Tibial nerve (tissue), 4 donors: ENCODE results near the gene ZNF423. TPM values are rescaled to one million over a fixed set of nuclear protein-coding genes. Genes with fewer than 3 reads are reported as not detected.

Experiments
- DNase-seq, 2 donors: peaks; one replicate each; pipeline ENCODE4 v3.0.0-alpha.2; 2019; ENCODE audit warnings: low spot score in 2 of 2
- H3K27ac ChIP-seq, 4 donors: fragments of 200-600 bp; sonication (generic) in 3 of 4; one replicate each; pipeline ENCODE4 v1.5.1; 2017 to 2019; ENCODE audit warnings: mild to moderate bottlenecking in 1 of 4
- H3K27me3 ChIP-seq, 2 donors: fragments of 200-600 bp; sonication (generic) in 1 of 2; one replicate each; pipeline versions ENCODE4 v1.5.1 to v1.6.0; 2017 to 2019
- H3K36me3 ChIP-seq, 3 donors: fragments of 200-600 bp; sonication (generic); one replicate each; pipeline ENCODE4 v1.5.1; 2018 to 2019
- H3K4me1 ChIP-seq, 4 donors: fragments of 200-600 bp; sonication (generic) in 3 of 4; one replicate each; pipeline ENCODE4 v1.5.1; 2017 to 2019
- H3K4me3 ChIP-seq, 4 donors: fragments of 200-600 bp; sonication (generic) in 3 of 4; one replicate each; pipeline ENCODE4 v1.5.1; 2017 to 2019; ENCODE audit warnings: mild to moderate bottlenecking in 1 of 4, moderate library complexity in 1 of 4
- H3K9me3 ChIP-seq, 4 donors: fragments of 200-600 bp; sonication (generic) in 3 of 4; one replicate each; pipeline ENCODE4 v1.5.1; 2017 to 2019
- EP300 ChIP-seq, 2 donors: sonication (generic); formaldehyde crosslinking; IDR thresholded peaks; one replicate each; pipeline ENCODE4 v1.6.1; 2017; ENCODE audit warnings: antibody characterized with exemption in 2 of 2, mild to moderate bottlenecking in 1 of 2
- POLR2A ChIP-seq, 2 donors: fragments of 450-650 bp; IDR thresholded peaks; one replicate each; pipeline ENCODE4 v1.6.1; 2017; ENCODE audit warnings: antibody characterized with exemption in 2 of 2, mild to moderate bottlenecking in 2 of 2, moderate library complexity in 2 of 2
- WGBS, 2 donors: methylation state at CpG; one replicate each; pipeline ENCODE4 v1.1.5; 2018; 5-methylcytosine and 5-hydroxymethylcytosine counted together
- total RNA-seq, 4 donors: library from RNA; depleted of rRNA; stranded (reverse); fragments of >200 nt; gene quantifications; one replicate each; pipeline ENCODE4 v1.1.0, GENCODE V29; 2016
- TF ChIP-seq, protein P1 (sequence below), 5 experiments: fragments of 200-600 bp in 3 of 5; fragments of 450-650 bp in 2 of 5; sonication (generic) in 3 of 5; IDR thresholded peaks; one replicate each; pipeline ENCODE4 v1.5.1; 2016 to 2019; ENCODE audit warnings: antibody characterized with exemption in 5 of 5, mild to moderate bottlenecking in 3 of 5, moderate library complexity in 2 of 5

The ZNF423 gene
- total RNA-seq, 4 donors from 2014 or later = 15.9 to 20.5 (median 18.5) TPM

- H3K27ac ChIP-seq = peak overlapping the region; percentile 50 to 85 (median 64)
- DNase-seq = no peak
- 77% methylated on average over 17 of the region's 17 CpGs for WGBS, 2 donors
- H3K9me3 ChIP-seq = no peaks in the 10 kb centered on the region
- H3K27me3 ChIP-seq = no peaks in the 10 kb centered on the region
- no peaks in the 10 kb centered on the region for H3K36me3 ChIP-seq
- TF ChIP-seq, protein P1, sequence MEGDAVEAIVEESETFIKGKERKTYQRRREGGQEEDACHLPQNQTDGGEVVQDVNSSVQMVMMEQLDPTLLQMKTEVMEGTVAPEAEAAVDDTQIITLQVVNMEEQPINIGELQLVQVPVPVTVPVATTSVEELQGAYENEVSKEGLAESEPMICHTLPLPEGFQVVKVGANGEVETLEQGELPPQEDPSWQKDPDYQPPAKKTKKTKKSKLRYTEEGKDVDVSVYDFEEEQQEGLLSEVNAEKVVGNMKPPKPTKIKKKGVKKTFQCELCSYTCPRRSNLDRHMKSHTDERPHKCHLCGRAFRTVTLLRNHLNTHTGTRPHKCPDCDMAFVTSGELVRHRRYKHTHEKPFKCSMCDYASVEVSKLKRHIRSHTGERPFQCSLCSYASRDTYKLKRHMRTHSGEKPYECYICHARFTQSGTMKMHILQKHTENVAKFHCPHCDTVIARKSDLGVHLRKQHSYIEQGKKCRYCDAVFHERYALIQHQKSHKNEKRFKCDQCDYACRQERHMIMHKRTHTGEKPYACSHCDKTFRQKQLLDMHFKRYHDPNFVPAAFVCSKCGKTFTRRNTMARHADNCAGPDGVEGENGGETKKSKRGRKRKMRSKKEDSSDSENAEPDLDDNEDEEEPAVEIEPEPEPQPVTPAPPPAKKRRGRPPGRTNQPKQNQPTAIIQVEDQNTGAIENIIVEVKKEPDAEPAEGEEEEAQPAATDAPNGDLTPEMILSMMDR (IDR thresholded peaks at IDR 0.05) = no peak
- TF ChIP-seq POLR2A (IDR thresholded peaks at IDR 0.05) (no peak), EP300 (IDR thresholded peaks at IDR 0.05) (no peak)
- peaks cover 0 to 75% (median 34%) of the 10 kb centered on the region in 4 donors for H3K4me1 ChIP-seq
- no peak overlapping the region for H3K4me3 ChIP-seq
Observed at GRCh38 chr16:49837688-49838410, 18.1 kb downstream of the ZNF423 start.

DNA sequence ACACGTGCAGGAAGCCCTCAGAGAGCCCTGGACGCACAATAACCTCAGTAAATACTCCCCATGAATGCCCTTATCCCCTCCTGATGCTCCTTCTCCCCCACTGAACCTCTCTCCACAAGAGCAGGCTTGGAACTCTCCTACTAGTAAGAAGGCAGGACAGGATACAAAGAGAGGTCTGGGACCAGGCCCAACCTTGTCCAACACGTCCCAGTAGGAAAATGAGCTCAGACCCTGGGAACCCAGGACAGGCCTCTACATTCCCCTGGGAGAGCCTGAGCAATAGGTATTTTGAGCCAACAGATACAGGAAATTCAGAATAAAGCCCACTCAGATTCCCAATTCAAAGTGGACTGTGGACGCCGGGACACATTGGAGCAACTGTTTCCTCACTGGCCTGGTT lies 19.2 kb downstream of the ZNF423 start:
- 74 to 83% methylated on average over 5 of the region's 5 CpGs for WGBS, 2 donors
- Histone ChIP-seq H3K4me3 (no peak overlapping the region), H3K9me3 (no peaks in the 10 kb centered on the region), H3K27ac (peak overlapping the region in 3 of 4 donors; percentile 79 to 88 (median 85)), H3K27me3 (no peaks in the 10 kb centered on the region), H3K36me3 (no peaks in the 10 kb centered on the region), H3K4me1 (peaks cover 0 to 81% (median 38%) of the 10 kb centered on the region in 4 donors)
- DNase-seq = no peak
- TF ChIP-seq EP300 (IDR thresholded peaks at IDR 0.05) = no peak
- TF ChIP-seq POLR2A (IDR thresholded peaks at IDR 0.05) = no peak
- TF ChIP-seq, protein P1 (IDR thresholded peaks at IDR 0.05) = no peak

DNA sequence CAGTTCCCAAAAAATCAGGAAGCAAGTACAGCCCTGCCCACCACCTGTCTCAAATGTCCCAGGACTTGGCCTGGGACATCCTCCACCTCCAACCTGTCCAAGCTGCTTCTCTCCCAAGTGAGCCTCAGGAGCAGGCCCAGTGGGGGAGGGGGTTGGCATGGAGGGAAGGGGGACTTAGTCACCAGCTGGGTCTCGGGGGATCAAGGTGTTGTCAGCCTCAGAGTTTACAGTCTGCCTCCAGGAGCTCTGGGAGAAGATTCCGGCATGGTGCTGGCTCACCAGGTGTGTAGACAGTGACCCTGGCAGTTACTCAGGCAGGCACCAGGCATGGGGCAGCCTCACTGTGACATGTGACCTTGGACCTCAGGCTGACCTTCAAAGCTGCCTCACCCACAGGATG lies 19.7 kb downstream of the ZNF423 start:
- 91 to 100% methylated on average over 2 of the region's 2 CpGs for WGBS, 2 donors
- TF ChIP-seq, protein P1 (IDR thresholded peaks at IDR 0.05) = no peak
- no peak for TF ChIP-seq POLR2A (IDR thresholded peaks at IDR 0.05)
- TF ChIP-seq EP300 (IDR thresholded peaks at IDR 0.05) = no peak
- H3K4me1 ChIP-seq = peaks cover 0 to 86% (median 39%) of the 10 kb centered on the region in 4 donors

GRCh38 chr16:49835161-49835777 lies 20.6 kb downstream of the ZNF423 start:
- Histone ChIP-seq H3K36me3 (no peaks in the 10 kb centered on the region), H3K9me3 (no peaks in the 10 kb centered on the region), H3K4me3 (no peak overlapping the region), H3K4me1 (peaks cover 0 to 91% (median 42%) of the 10 kb centered on the region in 4 donors), H3K27me3 (no peaks in the 10 kb centered on the region), H3K27ac (peak overlapping the region; percentile 69 to 88 (median 82))
- DNase-seq = no peak
- WGBS, 2 donors = 51 to 54% methylated on average over 12 to 13 of the region's 13 CpGs
- TF ChIP-seq POLR2A (IDR thresholded peaks at IDR 0.05) = no peak
- TF ChIP-seq, protein P1 (IDR thresholded peaks at IDR 0.05) = no peak
- TF ChIP-seq EP300 (IDR thresholded peaks at IDR 0.05) = no peak

More for the DNA sequence above, 19.7 kb downstream of the ZNF423 start:
- no peak overlapping the region for H3K4me3 ChIP-seq
- no peaks in the 10 kb centered on the region for H3K27me3 ChIP-seq
- H3K36me3 ChIP-seq = no peaks in the 10 kb centered on the region
- peak overlapping the region in 3 of 4 donors; percentile 79 to 88 (median 85) for H3K27ac ChIP-seq
- no peaks in the 10 kb centered on the region for H3K9me3 ChIP-seq
- no peak for DNase-seq
